HFF-Myc (cell line): Measurements from ENCODE around the gene JRKL.

Experiments
- DNase-seq: peaks from one replicate; pipeline ENCODE4 v3.0.0-alpha.2; 2011; ENCODE audit warnings: low read depth; ENCODE audit errors: extremely low read depth
- H3K4me3 ChIP-seq: replicated peaks from 2 replicates; pipeline ENCODE4 v1.5.1; 2011; ENCODE audit warnings: low read depth, mild to moderate bottlenecking, control low read depth, low read length
- CTCF ChIP-seq: IDR thresholded peaks from 2 replicates; pipeline ENCODE4 v1.5.1; 2012; ENCODE audit warnings: mild to moderate bottlenecking, low read depth, low read length, control low read depth; ENCODE audit errors: missing control alignments

The JRKL gene

DNA sequence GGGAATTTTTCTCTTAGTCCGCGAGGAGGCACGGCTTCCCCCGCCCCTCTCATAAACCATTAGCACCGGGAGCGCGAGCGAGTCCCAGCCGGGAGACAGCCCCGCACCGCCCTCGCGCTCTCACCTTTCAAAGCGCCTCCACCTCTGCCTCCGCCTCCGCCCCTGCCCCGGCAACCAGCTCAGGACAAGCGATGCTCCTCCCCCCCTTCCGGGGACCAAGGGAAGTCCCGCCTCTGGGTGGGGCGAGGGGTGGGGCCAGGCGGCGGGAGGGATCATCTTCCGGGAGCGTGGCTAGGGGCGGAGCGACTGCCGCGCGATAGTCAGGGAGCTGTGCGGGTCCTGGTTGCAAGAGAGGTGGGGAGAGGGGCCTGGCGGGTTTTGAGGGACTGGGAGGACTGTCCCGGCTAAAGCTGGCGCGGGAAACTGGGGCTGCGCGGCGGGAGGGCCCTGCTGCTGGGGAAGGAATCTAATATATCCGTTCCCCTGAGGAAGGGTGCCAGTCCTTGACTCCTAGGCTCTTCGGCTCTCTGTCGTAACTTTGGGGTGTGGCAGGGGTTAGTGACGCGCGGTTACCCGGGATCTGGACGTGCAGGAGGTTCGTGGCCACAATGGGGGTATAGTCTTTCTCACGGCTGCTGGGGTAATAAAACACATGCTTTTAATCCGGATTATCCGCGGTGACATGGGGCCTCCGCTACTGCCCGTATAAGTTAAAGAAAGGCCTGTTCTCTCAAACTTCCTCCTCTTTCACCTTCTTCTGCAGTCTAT is at the start of gene JRKL, which contains the start of gene CCDC82:
JRKL (plus strand) TSS at position 294 of the 768 bp plus-strand sequence. CDS start 637 bp downstream, outside the sequence.
CCDC82 (minus strand) TSS at position 193 of the 768 bp plus-strand sequence. CDS start 5,165 bp downstream, outside the sequence.
- H3K4me3 ChIP-seq = peak within 1 kb of the TSS; percentile 72
- TF ChIP-seq CTCF = no peak
- peak; percentile 73 for DNase-seq

DNA sequence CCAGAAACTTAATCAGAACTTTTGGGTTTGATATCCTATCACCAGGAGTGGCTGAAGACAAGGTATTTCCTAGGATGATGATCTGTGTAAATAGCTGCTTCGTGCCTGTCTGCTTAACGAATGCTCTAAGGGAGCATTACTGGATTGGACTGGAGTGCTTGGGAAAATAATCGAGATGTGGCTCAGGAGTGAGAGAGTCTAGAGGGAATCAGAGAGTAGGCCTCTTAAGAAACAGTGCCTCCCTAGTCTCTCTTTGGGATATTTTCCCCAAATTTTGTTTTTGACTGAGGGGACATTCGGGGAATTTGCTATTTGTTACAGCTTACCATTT is 49.3 kb upstream of the JRKL start:
- peak overlapping the region; percentile 66 for H3K4me3 ChIP-seq
- no peak for TF ChIP-seq CTCF
- DNase-seq = no peak

DNA sequence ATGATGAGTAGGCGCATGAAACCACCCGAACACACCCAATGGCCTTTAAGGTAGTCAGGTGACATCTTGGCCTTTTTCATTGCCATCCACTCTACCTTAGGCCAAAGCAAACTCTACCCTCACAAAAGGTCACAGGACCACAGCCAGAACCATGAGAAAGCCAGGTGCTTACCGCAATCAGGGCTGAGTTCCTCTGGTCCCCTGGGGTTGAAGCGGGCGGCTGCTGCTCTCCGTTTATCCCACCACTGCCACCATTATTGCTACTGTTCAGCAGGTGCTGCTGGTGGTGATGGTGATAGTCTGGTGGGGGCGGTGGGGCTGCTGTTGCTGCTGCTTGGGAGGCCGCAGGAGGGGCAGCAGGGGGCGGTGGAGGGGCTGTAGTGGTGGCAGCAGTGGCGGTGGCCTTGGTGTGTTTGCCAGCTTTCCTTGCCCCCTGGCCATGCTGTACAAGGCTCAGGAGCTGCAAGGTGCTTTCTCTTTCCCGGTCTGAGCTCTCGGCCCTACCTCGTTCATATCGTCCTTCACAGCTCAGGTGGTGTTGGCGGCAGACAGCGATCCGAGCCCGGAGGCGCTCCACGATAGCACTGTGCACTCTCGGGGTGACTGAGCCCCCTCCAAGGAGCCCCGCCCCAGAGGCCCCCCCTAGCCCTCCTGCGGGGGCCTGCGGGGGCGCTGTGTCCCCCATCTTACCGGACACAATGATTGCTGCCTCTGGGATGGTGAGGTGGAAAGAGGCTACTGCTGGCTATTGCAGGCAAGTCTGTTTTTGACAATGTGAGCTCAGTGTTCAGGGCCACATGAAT is 48.4 kb upstream of the JRKL start:
- TF ChIP-seq CTCF = peak; percentile 57
- no peak for DNase-seq
- peak overlapping the region; percentile 66 for H3K4me3 ChIP-seq

GRCh38 chr11:96342014-96342960 is 47.5 kb upstream of the JRKL start:
- TF ChIP-seq CTCF = no peak
- no peak for DNase-seq
- H3K4me3 ChIP-seq = peak overlapping the region; percentile 66

DNA sequence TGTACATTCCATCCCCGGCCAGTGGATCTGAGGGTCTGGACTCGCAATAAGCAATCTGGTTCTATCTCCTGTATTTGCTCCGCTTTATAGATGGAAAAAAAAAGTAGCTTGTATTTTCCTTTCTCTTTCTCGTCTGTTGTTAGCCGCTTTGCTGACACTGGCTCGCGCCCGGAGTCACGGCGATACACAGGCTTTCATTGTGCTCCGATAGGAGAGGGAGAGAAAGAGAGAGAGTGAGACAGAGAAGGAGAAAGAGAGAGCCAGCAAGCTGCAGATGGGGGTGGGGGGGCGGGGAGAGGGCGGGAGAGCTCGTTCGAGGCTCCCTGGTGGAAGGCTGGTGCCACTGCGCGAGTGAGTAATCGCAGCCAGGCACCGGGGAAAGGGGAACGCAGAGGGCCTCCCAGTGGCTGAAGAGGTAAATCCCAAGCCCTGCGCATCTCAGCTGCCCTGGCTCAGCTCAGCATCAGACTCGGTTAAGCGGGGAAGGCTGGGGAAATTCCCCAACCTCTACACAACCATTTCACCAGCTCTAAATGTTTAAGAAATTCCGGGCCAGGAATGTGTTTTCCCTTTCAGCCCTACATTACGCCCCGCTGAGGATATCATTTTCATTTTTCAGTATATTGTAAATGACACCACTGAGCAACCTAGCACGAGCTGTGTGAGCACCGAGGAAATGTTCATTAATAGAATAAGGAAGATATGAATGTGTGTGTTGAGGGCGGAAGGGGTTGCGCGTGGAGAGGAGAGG is 46.7 kb upstream of the JRKL start, which contains the start of gene MAML2:
MAML2 (minus strand) TSS at position 235 of the 751 bp plus-strand sequence. CDS start 1,300 bp downstream, outside the sequence.
- H3K4me3 ChIP-seq = peak within 1 kb of the TSS; percentile 66
- peak; percentile 84 for TF ChIP-seq CTCF
- peak; percentile 89 for DNase-seq
